HG03196 (cell line): ENCODE data around the gene LDLRAD2.
A peak's percentile ranks its signal among the peaks of the same experiment; 100 is the strongest.

Experiments
- ATAC-seq: cut with Tn5 transposase; IDR thresholded peaks from one replicate; pipeline ENCODE4 v1.9.1; 2021; ENCODE audit not compliant: unreplicated experiment

Gene LDLRAD2

DNA sequence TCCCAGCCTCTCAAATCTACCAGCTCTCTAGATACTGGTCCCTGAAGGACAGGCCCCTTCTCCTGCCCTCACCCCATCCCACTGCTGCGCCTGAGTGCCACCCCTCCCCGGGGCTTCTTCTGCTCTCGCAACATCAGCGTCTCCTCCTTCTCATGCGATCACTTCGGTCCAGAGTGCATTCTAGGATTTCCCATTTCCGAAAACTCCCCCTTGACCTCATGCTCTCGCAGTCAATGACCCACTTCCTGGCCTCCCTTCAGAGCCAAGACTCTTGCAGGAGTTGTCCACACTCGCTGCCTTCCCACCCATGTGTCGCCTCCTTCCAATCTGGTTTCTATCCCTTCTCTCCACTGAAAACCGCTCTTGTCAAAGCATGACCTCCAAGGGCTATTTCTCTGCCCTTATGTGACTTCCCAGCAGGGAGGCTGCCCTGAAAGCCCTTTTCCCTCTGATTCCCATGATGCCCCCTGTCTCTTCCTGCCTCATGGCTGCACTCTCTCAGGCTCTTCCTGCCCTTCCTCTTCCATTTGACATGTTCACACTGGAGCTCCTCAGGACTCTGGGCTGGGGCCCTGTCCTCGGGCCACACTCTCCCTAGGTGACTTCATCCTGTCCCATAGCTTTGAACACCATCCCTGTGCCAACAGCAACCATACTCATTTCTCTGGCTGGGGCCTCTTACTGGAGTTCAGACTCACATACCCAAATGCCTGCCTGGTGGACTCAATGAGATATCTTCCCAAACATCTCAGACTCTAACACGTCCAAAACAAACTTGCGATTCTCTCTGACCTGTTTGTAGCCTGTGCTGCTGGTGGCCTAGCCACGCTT is 46.0 kb downstream of the LDLRAD2 start:
- no peak for ATAC-seq

DNA sequence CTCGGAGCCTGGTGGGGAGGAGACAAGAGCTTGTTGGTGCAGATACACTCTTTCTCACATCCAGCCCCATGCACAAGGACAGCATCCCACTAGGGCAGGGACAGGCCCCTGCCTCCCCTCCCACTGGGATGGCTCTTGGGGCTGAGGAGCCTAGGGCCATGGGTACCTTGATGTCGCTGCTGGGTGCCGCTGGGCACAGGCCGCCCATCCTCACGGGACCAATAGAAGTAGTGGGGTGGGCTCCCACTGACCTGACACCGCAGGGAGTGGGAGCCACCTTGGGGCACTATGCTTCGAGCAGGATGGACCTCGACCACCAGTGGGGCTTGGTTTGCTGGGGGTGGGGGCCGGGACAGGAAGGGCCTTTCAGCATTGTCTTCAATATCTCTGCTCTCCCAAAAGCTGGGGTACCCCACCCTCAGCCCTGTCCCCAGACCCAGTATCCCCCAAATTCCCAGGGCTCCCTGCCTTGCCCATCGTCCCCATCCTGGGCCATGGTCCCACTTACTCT is 47.7 kb downstream of the LDLRAD2 start:
- no peak for ATAC-seq

DNA sequence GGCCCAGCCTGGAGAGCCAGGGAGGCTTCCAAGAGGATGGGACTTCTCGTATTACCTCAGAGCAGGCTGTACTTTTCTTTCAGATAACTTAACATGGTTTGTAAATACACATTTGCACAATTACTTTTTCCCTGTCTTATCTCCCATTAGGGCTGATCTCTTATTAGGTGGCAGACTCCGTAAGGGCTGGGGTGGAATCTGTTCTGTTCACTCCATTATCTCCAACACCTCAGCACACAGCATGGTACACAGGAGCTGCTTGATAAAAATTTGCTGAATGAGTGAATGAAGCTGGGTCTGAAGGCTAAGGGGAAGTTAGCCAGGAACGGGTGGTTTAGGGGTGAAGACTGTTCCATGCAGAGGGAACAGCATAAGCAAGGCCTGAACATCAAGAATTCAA is 48.9 kb downstream of the LDLRAD2 start:
- ATAC-seq = no peak

DNA sequence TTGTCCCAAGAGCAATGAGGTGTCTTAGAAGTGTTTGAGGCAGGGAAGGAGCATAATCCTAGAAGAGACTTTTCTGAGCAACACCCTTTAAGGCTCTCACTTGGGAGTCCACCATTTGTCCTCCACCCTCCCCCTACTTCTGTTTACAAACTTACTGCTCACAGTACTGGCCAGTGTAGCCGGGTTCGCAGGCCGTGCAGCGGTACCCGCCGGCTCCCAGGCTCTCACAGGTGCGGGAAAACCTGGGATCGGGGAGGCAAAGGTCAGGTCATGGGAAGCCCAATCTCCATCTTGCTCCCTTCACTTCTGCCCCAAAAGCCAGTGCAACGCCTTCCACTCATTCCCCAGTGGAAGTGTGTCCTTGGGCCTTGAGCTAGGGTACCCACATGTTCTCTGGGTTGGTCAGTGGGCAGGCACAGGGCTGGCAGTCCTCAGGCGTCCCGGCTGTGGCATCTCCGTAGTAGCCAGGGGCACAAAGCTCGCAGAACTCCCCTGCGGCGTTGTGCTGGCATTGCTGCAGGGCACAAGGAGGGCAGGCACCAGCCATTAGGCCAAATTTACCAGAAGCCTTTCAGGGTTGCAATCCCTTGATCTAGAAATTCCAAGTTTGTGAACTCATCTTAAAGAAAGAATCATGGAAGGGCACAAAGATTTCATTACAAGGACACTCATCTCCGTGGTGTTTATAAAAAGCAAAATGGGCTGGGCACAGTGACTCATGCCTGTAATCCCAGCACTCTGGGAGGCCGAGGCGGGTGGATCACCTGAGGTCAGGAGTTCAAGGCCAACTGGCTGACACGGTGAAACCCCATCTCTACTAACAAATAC is 49.8 kb downstream of the LDLRAD2 start:
- ATAC-seq = no peak

DNA sequence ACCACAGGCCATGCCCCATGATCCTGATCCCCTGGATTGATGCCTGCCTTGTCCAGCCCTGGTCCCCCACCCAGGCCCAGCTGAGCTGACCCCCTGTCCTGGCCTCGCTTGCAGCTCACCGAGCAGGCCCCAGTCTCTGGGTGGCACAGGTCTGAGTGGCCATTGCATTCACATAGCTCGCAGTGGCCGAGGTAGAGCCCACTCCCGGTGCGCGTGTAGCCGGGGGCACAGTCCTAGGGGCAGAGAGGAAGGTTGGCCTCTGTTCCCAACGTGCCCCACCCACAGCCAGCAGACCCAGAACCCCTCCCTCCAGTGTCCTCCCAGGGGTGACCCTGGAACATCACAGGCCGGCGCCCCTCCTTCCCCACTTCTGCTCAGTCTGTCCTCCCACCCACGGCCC is 51.9 kb downstream of the LDLRAD2 start:
- ATAC-seq = no peak

DNA sequence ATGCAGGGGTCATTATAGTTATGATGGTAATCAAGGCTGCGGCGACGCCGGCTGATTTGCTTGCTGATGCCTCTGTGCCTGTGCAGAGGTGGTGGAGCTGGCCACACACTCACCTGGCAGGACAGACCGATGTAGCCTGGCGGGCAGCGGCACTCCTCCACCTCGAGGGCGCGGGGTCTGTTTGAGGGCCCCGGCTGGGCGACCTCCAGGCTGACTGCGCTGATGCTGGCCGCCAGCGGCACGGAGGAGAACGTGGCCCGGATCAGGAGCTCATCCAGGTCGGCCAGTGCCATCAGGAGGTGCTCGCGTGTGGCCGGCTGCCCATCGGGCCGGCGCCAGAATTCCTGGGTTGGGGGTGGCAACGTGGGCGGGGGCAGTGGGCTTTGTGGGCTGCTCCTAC is 52.7 kb downstream of the LDLRAD2 start:
- no peak for ATAC-seq

DNA sequence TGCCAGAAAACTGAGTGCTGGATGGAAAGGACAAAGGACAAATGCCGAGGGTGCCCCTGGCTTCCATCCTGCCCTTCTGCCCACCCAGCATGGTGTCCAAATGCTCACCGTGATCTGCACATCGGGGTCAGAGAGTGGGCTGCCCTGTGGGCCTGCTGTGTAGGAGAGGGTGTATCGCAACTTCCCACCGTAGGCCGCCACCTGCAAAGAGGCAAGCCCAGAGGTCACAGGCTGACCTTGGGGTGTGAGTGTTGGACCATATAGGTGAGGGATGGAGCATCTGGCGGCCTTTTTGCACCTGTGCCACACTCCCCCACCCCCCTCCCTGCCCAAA is 53.5 kb downstream of the LDLRAD2 start:
- ATAC-seq = no peak

DNA sequence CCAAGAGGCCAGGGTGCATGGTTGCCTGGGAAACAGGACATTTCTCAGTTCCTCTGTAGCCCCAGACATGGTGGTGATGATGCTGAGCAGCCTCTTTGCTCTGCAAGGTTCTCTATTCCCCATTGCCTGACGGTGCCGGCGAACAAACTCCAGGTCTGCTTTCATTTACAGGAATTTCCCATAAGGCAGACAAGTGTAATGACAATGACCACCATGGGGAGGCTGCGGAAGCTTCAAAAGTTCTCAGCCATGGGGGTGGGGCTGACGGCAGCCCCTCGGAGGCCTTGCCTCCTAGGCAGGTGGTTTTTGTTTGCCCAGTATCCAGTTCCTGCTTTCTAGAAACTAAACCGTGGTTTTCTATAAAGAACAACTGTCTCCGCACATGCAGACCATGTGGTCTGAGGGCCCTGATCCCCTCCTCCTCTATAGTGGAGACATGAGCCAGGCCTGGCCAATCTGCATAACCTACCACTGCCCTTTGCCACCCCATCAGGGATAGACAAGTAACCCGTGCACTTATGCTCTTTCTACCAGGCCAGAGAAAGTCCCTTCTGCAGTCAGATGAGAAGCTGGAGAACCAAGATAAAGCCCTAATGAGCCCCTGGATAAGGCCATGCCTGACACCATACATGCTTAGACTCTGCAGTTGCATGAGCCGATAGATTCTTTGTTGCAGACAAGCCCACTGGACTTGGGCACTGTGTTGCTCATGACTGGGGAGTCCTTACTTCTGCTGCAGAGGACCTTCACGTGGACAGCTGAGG is 54.1 kb downstream of the LDLRAD2 start:
- peak; percentile 52 for ATAC-seq

DNA sequence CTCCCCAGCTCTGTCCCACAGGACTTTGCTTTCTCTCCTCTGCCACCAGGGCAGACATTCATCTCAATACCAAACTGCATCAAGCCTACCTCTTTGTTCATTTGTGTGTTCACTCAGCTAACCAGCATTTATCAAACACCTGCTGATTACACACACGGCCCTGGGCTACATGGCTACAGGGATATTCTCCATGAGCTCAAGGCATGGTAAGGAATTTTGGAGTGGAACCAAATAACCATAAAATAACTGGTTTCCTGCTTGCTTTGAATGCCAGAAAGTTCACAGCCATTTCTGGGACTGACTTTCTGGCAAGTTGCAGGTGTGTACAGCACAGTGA is 54.6 kb downstream of the LDLRAD2 start:
- no peak for ATAC-seq

DNA sequence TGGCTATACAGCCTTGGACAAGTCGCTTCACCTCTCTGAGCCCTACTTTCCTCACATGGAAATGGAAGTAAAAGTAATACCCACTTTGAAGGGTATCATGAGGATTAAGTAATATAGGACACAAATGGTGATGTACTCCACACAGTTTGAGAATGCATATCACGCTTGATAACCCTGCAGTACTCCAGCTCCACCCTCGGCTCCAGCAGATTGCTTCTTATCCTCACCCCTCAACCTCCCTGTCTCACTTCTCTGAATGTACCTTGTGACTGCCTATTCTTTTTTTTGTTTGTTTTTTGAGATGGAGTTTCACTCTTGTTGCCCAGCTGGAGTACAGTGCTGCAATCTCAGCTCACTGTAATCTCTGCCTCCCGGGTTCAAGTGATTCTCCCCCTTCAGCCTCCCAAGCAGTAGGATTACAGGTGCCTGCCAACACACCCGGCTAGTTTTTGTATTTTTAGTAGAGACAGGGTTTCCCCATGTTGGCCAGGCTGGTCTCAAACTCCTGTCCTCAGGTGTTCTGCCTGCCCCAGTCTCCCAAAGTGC is 55.5 kb downstream of the LDLRAD2 start:
- no peak for ATAC-seq

DNA sequence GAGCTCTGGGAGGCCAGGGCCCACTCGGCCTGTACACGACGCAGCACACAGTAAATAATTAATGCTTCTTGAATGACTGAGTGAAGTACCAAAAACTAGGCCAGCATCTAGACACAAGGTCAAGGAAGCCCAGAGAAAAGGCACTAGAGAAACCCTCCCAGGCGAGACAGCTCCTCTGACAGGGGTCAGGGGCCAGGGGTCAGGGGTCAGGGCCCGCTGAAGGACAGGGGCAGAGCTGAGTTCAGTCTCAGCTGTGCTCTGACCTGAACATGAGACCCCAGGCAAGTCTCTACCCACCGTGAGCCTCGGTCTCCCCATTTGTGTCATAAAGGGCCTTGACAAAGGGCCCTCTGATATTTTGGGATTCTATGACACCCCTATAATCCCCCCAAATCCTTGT is 56.4 kb downstream of the LDLRAD2 start:
- ATAC-seq = no peak

DNA sequence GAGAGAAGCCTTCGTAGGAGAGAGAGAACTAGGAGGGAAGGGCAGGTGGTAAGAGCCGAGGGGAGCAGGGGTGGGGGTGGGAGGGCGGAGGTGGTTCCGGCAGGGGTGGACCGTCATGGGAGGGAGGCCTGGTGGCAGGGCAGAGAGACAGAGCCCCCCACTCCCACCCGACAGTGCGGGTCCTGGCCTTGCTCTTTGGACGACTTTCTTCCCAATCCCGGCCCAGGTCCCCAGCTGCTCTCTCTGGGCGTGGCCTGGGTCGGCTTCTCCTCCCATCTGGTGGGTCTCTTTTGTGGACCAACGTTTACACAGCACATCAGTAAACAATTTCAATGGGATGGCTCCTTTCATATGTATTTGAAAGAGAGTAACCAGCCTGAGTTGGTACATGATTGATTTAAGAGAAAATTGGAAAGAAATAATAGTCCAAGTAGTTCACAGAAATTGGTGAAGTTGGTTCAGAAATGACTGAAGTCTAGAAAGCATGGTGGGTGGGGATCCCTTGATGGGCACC is 56.9 kb downstream of the LDLRAD2 start:
- ATAC-seq = no peak

DNA sequence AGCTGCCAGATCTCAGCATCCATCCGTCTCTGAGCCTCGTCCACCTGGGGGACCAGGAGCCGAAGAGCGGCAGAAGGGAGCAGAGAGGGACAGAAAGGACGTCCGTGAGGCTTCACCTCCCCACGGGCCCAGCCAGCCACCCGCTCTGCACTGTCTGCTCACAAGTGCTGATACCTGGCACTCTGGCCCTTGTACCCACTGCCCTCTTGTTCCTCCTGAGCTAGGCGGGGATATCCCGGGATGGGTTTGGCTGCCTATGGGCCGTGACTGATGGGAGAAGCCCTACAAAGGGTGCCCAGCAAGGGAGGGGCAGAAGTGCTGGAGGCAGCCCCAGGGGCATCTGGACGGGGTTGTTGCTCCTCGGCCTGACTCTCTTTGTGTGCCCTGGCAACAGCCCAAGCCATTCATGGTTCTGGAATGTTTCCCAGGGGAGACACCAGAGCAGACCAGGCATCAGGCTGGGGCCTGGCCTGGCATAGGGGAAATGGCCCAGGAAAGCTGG is 57.6 kb downstream of the LDLRAD2 start:
- no peak for ATAC-seq

DNA sequence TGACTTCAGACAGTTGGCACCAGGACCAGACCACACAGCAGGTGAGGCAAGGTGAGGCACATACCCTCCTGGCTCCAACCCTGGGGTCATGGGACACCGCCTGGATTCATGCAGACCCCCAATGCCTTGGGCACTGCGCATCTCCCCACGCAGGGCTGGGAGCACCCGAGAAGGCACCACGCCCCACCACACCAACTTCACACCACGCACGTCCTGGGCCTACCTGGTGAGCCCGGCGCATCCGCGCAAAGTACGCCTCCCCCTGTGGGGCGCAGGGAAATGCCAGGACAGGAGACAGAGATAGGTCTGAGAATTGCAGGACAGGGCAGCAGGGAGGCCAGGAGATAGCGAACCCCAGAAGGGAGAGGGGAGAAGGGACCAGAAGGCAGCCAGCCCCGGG is 58.5 kb downstream of the LDLRAD2 start:
- no peak for ATAC-seq

DNA sequence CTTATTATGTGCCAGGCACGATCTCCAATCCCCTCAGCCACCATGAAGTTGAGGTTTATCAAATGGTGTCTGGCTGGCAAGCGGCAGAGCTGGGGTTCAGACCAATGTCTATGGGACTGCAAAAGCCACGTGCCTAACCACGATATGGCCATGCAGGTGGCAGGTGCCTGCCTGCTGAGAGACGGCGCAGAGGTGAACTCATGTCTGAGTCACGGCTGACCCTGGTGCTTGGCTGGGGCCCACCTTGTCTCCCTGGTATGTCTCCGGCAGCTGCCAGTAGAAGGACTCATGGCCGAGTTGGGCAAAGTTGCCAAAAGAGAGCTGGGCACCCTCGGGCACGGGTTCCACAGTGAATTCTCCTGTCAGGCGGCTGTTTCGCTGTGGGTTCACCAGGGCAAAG is 59.9 kb downstream of the LDLRAD2 start:
- no peak for ATAC-seq

DNA sequence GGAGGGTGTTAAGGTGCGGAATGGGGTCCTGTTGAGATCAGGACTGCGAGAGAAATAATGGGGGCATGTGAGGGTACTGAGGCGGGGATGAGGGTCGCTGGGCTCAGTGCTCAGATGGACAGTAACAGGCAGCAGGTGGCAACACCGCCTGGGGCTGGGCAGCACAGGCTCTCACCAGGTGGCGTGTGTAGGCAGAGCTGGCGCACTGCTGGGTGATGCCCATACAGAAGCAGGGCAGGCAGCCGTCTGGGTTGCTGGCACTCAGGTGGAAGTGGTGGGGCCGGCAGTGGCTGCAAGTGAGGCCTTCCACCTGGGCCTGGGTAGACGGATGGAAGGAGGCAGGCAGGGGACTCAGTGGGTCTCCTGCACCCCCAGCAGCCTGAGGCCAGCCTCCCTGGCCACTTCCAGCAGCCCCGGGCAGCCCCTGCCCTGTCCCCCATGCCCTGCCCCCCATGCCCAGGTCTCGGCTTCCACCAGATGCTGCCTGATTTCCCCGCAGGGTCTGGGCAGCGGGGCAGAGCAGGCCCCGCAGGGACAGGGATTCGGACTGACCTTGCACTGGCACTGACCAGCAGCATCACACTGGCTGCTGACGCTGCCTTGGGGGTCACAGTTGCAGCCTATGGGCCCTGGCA is 60.5 kb downstream of the LDLRAD2 start:
- no peak for ATAC-seq

DNA sequence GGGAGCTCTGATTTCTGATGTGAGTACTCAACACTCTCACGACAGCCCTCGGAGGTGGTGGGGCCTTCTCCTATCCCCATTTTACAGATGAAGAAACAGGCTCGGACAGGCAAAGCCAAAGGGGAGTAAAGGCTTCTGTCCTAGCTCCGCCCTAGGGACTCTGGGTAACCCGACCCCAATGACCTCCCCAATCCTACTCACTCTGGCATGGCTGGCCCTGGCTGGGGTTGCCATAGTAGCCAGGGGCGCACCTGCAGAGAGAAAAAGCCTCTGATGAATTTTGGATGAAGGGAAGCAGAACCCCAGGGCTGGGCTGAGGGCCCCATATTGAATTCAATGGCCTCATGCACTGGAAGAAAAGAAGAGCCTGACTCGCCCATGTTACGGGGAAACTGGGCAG is 61.1 kb downstream of the LDLRAD2 start:
- ATAC-seq = no peak

DNA sequence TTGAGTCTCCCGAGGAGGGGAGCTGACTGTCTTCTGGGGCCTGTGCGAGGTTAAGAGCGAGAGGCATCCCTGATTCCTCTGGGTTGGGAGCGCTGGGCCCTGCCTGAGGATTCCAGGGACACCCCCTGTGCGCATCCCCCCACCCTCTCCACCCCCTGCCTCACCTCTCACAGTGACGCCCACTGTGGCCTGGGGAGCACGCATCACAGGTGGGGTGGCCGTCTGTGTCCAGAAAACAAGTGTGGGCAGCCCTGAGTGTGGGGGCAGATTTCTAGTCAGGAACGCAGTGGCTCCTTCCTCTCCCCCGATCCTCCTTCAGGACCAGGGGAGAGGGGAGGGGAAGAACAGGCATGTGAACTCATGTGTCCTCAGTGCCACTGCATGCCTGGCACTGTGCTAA is 61.7 kb downstream of the LDLRAD2 start:
- ATAC-seq = no peak

DNA sequence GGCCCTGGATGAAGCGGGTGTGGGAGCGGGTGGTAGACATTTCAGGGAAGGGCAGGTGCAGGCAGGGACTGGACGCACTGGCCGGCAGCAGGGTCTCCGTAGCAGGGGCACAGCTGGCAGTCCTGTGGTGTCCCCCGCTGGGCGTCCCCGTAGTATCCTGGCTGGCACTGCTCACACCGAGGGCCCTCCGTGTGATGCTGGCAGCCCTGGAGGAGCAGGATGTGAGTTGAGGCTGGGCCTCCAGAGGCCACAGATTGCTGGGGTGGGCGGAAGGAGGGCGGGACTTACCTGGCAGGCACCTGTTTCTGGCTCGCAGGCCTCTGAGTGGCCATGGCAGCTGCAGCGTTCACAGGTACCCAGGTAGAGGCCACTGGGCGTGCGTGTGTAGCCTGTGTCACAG is 62.3 kb downstream of the LDLRAD2 start:
- no peak for ATAC-seq
